Neural progenitor cell (in vitro differentiated cells): ENCODE data around the gene GALNS.

Source experiments
- EZH2phosphoT487 ChIP-seq: fragments of 200-600 bp; sonication (generic); IDR thresholded peaks from 2 replicates; pipeline ENCODE4 v1.6.1; 2017; ENCODE audit warnings: antibody characterized with exemption
- TF ChIP-seq, protein P1 (sequence below): fragments of 200-600 bp; sonication (generic); IDR thresholded peaks from 2 replicates; pipeline ENCODE4 v1.5.1; 2017; ENCODE audit warnings: antibody characterized with exemption, mild to moderate bottlenecking

DNA sequence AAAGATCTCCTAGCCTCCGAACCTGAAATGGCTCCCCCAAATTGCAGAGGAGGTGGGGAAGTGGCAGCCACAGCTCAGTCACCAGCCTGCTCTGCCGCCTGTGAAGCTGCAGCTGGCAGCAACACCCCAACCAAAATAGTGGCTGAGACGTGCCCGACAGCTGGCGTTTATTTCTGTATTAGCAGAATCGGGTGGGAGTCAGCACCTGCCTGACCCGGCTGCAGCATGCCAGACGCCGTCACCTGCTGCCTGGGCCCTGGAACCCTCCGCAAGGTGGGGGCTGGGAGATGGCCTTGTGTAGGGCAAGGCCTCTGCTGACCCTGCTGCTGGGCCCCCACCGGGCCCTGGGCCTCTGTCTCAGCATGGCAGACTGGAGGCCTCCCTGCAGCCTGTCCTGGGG is 27.2 kb upstream of the GALNS start:
- TF ChIP-seq, protein P1, sequence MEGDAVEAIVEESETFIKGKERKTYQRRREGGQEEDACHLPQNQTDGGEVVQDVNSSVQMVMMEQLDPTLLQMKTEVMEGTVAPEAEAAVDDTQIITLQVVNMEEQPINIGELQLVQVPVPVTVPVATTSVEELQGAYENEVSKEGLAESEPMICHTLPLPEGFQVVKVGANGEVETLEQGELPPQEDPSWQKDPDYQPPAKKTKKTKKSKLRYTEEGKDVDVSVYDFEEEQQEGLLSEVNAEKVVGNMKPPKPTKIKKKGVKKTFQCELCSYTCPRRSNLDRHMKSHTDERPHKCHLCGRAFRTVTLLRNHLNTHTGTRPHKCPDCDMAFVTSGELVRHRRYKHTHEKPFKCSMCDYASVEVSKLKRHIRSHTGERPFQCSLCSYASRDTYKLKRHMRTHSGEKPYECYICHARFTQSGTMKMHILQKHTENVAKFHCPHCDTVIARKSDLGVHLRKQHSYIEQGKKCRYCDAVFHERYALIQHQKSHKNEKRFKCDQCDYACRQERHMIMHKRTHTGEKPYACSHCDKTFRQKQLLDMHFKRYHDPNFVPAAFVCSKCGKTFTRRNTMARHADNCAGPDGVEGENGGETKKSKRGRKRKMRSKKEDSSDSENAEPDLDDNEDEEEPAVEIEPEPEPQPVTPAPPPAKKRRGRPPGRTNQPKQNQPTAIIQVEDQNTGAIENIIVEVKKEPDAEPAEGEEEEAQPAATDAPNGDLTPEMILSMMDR: no peak
- no peak for TF ChIP-seq EZH2phosphoT487
